Erythroblast (primary cell): ENCODE data around the gene LDLRAD4.

Experiments used
- GATA1 ChIP-seq: IDR thresholded peaks from 2 replicates; pipeline ENCODE4 v1.6.1; 2011; ENCODE audit warnings: low read depth, mild to moderate bottlenecking, control low read depth, low read length, moderate library complexity
- POLR2A ChIP-seq: IDR thresholded peaks from 2 replicates; pipeline ENCODE4 v1.6.1; 2011; ENCODE audit warnings: mild to moderate bottlenecking, low read length

DNA sequence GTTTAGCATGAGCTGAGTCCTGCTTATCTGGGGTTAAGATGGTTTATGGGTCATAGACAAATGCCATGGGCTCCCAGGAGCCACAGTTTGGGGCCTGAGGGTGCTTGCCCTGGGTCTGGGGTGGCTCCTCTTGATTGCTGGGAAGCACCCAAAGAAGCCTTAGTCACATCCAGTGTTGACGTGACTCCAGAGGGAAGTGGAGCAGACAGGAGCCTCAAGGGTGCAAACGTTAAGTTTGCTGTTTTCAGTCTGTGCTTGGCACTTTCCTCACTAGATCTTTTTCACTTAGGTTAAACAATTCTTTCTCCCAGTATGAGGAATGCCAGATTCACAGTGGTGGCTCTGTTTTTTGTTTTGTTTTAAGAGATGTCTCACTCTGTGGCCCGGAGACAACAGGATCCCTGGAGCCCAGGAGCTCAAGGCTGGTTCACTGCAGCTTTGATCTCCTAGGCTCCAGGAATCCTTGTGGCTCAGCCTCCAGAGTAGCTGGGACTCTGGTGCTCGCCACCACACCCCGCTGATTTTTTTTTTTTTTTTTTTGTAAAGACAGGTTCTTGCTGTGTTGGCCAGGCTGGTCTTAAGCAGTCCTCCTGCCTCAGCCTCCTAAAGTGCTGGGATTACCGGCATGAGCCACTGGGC is 256.5 kb downstream of the LDLRAD4 start:
- no peak for TF ChIP-seq POLR2A
- TF ChIP-seq GATA1 = no peak
